Measurements from ENCODE around the gene RASSF3.
"Not testable (repeated sequence)": the region's sequence is repeated elsewhere in the genome, so short reads cannot be mapped to it uniquely, and the experiment has no call there.

The RASSF3 gene, protein sequence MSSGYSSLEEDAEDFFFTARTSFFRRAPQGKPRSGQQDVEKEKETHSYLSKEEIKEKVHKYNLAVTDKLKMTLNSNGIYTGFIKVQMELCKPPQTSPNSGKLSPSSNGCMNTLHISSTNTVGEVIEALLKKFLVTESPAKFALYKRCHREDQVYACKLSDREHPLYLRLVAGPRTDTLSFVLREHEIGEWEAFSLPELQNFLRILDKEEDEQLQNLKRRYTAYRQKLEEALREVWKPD

DNA sequence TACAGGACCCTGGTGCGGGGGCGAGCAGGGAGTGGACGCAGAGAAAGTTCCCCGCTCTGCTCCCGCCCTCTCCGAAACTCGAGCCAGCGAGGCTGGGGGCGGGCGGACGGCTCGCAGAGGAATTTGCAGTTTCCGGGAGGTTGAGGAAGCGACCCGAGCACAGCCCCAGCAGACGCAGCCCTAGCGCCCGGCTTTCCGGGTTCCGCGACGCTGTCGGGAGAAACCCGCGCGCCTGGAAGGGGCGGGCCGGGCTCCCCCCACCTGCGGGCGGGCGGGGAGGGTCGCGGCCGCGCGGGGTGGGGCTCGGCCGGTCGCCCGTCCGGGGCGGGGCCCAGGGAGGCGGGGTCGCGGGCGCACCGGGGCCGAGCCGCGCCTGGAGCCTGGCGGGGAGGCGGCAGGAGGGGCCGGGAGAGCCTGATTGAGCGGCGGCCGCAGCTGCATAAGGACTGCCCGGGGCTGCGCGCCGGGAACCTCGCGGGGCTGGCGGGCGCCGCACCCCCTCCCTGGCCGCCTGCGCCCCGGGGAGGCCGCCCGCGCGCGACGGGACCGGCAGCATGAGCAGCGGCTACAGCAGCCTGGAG, at the start of gene RASSF3:
Gene RASSF3, plus strand, starts transcription at position 417 of the 581 bp plus-strand sequence. Its CDS starts 138 bp downstream, at position 555.
- peak; percentile 87 for DNase-seq

DNA sequence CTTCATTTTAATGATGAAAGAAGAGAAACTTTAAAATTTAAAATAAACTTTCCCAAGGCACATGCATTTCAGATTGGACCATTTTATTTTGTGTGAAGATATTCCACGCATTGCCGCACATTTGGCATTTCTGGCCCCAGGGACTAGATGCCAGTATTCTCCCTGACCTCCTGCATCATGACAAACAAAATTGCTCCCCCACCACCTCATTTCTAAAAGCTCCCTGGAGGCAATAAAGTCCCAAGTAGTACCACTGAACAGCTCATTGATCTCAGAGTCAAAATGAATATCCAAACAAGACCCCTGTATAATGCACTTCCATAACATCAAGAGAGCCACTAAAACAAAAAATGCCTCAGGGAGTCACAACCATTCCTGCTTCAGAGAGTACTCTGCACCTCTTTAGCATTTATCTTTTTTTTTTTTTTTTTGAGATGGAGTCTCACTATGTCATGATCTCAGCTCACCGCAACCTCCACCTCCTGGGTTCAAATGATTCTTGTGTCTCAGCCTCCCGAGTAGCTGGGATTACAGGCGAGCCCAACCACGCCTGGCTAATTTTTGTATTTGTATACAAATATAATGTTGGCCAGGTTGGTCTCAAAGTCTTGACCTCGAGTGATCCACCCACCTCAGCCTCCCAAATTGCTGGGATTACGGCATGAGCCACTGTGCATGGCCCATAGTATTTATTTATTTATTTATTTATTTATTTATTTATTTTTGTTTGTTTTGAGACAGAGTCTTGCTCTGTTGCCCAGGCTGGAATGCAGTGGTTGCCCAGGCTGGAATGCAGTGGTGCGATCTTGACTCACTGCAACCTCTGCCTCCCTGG, 48.8 kb upstream of the RASSF3 start:
- no peak for DNase-seq

DNA sequence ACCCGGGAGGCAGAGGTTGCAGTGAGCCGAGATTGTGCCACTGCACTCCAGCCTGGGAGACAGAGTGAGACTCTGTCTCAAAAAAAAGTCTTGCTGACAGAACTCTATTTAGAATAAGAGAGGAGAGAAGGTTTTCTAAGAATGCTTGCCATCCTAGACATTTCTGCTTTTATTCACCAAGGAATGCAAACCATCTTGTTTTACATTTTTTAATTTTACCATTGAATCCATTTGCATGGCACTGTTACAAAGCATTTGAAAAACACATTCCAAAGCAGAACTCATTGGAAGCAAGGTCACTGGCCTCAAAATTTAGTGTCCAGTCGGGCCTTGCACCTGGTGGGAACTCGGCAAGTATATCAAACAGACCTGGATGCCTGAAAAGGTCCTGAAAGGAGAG, 44.2 kb upstream of the RASSF3 start:
- DNase-seq = no peak

- DNase-seq = no peak
Measured at GRCh38 chr12:64566831-64567517, 43.3 kb upstream of the RASSF3 start.

- DNase-seq = no peak
Measured at GRCh38 chr12:64567570-64567969, 42.7 kb upstream of the RASSF3 start.

DNA sequence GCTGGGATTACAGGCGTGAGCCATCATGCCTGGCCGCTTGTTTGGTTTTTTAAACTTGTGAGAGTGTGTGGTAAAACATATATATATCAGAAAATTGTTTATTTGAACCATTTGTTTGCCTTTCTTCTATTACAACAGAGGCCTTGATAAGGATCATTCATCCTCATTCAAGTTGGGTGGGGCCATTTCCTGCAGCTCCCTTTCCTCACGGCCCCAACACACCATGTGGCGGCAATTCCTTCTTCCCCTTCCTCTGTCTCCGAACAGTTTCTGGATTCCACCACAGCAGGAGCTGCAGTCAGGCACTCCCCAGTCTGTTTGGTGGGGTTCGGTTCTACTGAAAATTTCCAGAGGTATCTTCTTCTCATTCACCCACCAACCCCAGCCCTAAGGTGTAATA, 42.0 kb upstream of the RASSF3 start:
- DNase-seq = no peak

DNA sequence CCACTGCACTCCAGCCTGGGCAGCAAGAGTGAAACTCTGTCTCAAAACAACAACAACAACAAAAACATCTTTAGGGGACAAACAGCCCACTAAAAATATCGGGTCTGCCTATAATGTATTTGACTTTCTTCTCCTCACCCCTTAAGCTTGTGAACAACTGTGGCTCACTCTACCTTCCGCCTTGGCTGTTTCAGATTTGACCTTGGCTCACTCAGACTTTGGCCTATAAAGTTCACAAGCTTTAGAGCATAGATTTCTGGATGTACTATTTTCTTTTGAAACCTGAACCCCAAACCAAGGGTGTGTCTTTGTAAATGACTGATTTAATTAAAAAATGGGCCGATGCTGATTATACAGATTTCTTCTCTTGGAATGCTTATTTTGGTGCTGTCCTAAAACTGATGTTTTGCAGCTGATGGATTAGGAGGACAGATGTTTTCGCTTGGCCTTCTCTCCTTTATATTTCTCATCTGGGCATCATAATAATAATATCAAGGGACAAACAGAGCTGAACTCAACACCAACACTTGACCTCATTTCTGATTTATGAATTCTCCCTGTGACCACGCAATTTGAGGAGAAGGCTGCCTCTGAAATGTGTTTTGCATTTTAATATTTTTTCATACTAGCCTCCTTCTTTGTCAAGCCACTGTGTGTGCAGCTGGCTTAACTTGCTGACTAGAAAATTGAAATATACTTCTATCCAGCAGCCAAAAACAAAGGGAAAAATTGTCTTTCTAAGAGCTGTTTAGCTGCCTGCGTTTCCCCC, 40.2 kb upstream of the RASSF3 start:
- no peak for DNase-seq

GRCh38 chr12:64571411-64571810, 38.9 kb upstream of the RASSF3 start:
- no peak for DNase-seq

DNA sequence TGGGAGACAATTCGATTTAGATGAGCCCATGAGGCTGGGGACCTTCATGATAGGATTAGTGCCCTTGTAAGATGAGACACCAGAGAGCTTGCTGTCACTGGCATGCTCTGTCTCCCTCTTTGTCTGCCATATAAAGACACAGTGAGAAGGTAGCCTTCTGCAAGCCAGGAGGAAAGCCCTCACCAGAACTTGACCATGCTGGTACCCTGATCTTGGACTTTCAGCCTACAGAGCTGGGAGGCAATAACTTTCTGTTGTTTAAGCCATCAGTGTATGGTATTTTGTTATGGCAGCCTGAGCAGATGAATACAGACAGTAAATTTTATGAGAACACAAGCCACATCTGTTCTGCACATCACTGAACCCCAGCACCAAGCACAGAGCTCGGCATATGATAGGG, 38.1 kb upstream of the RASSF3 start:
- no peak for DNase-seq

DNA sequence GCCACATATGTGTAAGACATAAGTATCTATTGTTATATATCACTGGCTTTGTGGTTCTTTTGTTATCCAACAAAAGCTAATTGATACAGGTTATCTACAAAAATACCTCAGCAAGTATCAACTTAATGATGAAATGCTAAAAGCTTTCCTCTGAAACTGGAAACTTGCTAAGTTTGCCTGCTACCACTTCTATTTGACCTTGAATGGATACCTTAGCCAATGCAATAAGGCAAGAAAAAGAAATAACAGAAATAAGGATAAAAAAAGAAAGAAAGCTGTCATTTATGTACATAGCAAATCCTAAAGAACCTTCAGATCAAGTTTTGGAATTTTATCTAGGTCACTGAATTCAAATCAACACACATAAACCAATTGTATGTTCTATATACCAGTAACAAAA, 35.5 kb upstream of the RASSF3 start:
- no peak for DNase-seq

DNA sequence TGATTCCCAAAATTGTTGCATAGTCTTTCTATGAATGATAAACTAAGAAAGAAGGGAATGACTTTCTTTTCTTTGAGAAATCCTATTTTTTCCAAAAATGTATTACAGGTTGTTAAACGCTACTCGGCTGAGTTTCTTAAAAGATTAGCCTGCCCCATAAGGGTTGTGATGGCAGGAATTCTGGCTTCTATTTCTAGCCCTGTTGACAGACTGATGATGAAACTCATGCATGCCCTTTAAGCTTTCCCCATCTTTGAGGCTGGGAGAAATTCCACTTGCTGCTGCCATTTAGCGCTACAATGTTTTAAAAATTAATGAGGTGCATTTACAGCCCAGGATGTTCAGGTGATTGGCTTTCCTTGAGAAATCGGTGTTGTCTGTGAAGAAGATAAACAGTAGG, 33.2 kb upstream of the RASSF3 start:
- DNase-seq = no peak

DNA sequence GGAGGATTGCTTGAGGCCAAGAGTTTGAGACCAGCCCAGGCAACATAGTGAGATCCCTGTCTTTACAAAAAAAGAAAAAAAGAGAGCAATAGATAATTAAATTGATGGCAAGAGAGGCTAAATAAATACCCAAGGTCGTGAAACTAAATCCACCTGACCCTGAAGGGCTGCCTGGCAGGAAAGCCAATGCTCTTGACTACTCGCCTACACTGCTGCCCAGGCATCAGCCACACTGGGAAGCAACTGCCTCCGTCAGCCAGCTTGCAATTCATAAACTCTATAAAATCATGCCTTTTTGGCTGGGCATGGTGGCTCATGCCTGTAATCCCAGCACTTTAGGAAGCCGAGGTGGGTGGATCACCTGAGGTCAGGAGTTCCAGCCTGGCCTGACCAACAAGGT, 31.7 kb upstream of the RASSF3 start:
- no peak for DNase-seq

DNA sequence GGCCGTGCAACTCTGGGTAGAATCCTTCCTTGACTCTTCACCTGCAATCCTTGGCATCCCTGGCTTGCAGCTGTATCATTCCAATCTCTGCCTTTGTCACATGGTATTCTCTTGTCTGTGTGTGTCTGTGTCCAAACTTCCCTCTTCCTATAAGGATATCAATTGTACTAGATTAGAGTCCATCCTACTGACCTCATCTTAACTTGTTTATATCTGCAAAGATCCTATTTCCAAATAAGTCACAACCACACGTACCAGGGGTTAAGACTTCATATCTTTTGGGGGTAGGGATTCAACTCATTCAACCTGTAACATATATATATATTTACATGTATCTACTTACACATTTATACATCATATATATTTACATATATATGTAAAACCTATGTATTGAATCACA, 29.6 kb upstream of the RASSF3 start:
- no peak for DNase-seq

DNA sequence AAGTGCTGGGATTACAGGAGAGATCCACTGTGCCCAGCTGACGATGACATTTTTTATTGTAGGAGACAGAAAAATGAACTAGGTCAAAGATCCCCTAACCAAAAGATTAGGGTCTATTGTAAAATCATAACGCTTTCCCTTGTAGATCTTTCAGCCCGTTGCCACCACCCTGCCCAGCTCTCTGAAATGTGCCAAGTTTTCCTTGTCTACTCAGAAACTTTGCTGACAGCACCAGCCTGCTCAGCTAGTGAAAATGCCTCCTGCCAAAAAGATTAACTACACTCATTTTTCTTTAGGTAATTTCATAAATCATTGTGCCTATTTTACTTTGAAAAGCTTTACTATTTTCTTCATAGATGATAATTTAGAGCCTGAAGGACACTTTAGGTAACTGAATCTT, 28.2 kb upstream of the RASSF3 start:
- no peak for DNase-seq

DNA sequence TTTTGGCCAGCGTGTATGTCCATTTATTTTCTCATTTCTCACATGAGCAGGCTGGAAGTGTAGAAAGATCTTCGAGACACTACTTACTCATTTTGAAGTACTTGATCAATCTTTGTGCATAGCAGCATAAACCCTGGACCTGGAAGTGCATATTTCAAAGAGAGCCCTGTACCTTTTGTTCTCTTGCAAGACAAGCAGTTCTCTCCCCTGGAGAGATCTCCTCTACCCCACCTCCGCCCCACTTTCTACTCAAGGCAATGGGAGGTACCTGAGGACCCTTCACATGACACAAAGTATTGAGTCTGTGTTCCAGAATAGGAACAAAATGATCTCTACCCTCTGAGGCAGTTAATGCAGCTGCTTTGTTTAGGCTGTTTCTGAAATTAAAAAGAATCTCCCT, 27.4 kb upstream of the RASSF3 start:
- DNase-seq = no peak

DNA sequence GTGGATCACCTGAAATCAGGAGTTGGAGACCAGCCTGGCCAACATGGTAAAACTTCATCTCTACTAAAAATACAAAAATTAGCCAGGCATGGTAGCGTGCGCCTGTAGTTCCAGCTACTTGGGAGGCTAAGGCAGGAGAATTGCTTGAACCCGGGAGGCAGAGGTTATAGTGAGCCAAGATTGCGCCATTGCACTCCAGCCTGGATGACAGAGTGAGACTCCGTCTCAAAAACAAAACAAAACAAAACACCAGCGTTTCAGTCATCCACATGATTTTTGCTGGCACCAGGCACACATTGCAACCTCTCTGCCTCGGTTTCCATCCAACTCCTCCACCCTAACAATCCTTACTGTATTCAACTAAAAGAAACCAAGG, 26.9 kb upstream of the RASSF3 start:
- not testable (repeated sequence) for DNase-seq

DNA sequence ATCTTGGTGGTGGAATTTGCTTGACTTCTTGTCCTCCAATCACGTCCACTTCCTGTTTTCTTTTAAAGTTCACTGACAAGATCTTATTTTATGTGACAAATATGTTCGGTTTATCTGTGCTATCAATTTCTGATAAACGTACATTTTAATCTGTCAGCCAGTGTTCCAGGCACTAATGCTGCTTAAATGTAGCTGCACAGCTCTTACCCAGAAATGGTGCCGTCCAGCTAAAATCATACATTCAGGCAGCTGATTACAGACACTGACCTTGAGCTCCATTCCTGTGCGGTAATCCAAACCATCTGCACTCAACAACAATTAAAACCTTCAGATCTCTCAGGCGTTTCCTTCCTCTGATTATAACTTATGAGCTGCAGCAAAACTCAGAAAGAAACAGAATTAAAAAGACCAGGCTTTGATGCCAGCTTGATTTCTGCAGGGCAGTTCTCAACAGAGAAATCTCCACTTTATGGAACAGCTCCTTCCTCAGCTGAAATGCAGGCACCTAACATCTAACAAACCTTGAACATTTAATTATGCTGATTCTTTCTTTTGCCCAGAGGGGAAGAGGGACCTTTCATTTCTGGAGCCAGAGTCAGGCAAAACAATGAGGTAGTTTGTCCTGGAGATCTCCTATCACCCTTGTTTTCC, 26.4 kb upstream of the RASSF3 start:
- DNase-seq = no peak

GRCh38 chr12:64585104-64585503, 25.2 kb upstream of the RASSF3 start:
- DNase-seq = no peak

GRCh38 chr12:64587447-64587846, 22.8 kb upstream of the RASSF3 start:
- peak; percentile 22 for DNase-seq

DNA sequence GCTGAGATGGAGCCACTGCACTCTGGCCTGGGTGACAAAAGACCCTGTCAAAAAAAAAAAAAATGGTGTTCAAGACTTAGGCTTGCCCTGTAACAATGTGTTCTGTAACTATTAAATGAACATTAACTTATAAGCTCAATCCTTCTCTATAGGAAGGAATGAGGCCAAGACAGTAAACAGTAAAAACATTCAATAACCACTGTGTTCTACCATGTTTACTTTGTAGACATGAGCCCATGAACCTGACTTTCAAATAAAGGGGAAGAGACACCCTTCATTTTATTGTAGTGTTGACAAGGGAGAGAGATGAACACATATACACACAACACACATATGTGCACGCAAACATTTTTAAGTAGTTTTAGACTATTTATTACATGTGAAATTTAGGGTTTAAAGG, 20.1 kb upstream of the RASSF3 start:
- no peak for DNase-seq

GRCh38 chr12:64595863-64596793, 14.2 kb upstream of the RASSF3 start:
- DNase-seq = no peak

Data from GDM1 (cell line).